ENCODE results near the gene PPM1H.

The PPM1H gene

GRCh38 chr12:62915204-62915529 is 19.8 kb downstream of the PPM1H start:
- no peak for TF ChIP-seq CTCF (IDR thresholded peaks at IDR 0.05; ENCODE audit: low read length, missing control alignments)
- no peak for DNase-seq (ENCODE audit: low read depth)
- no peak overlapping the region for H3K4me3 ChIP-seq (replicated peaks; ENCODE audit: low read depth, low read length)

- no peak overlapping the region for H3K4me3 ChIP-seq (replicated peaks; ENCODE audit: low read depth, low read length)
- DNase-seq (ENCODE audit: low read depth) = no peak
- TF ChIP-seq CTCF (IDR thresholded peaks at IDR 0.05; ENCODE audit: low read length, missing control alignments) = no peak
Measured at GRCh38 chr12:62914443-62915203, 20.3 kb downstream of the PPM1H start.

- no peak overlapping the region for H3K4me3 ChIP-seq (replicated peaks; ENCODE audit: low read depth, low read length)
- no peak for DNase-seq (ENCODE audit: low read depth)
- no peak for TF ChIP-seq CTCF (IDR thresholded peaks at IDR 0.05; ENCODE audit: low read length, missing control alignments)
Measured at GRCh38 chr12:62913380-62913779, 21.6 kb downstream of the PPM1H start.

- TF ChIP-seq CTCF (IDR thresholded peaks at IDR 0.05; ENCODE audit: low read length, missing control alignments) = no peak
- no peak overlapping the region for H3K4me3 ChIP-seq (replicated peaks; ENCODE audit: low read depth, low read length)
Measured at GRCh38 chr12:62912644-62913043, 22.3 kb downstream of the PPM1H start.

GRCh38 chr12:62911286-62911685 is 23.7 kb downstream of the PPM1H start:
- TF ChIP-seq CTCF (IDR thresholded peaks at IDR 0.05; ENCODE audit: low read length, missing control alignments) = no peak
- no peak for DNase-seq (ENCODE audit: low read depth)
- H3K4me3 ChIP-seq (replicated peaks; ENCODE audit: low read depth, low read length) = no peak overlapping the region

More at GRCh38 chr12:62912644-62913043, 22.3 kb downstream of the PPM1H start:
- DNase-seq (ENCODE audit: low read depth) = no peak

DNA sequence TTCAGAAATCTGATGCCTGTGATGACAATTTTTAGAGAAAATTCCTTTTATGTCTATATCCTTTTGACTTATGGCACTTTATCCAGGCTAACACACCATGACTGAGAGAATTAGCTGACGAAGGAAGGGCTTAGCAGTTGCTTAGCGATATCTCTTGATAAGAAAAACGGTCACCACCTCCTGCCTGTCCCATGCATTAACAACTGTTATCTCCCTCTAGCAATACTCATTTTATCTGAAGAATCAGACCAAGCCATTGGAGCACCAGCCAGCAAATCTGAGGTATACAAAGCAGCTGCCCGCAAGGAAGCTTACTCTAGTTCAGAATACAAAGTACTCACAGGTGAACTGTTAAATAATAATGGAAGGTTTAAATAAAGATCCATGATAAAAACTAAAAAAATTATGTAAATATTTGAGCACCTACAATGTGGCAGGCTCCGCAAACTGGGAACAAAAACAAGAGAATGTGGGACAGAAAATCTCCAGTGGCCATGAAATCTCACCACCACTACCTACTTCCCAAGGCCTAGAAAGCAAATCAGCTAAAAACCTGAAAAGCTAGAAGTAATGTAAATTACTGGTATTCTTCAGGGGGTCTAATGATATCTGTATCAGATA is 24.3 kb downstream of the PPM1H start:
- no peak for DNase-seq (ENCODE audit: low read depth)
- no peak overlapping the region for H3K4me3 ChIP-seq (replicated peaks; ENCODE audit: low read depth, low read length)
- no peak for TF ChIP-seq CTCF (IDR thresholded peaks at IDR 0.05; ENCODE audit: low read length, missing control alignments)

GRCh38 chr12:62909340-62909739 is 25.6 kb downstream of the PPM1H start:
- no peak for TF ChIP-seq CTCF (IDR thresholded peaks at IDR 0.05; ENCODE audit: low read length, missing control alignments)
- H3K4me3 ChIP-seq (replicated peaks; ENCODE audit: low read depth, low read length) = no peak overlapping the region
- DNase-seq (ENCODE audit: low read depth) = no peak

Data from fibroblast of pulmonary artery (primary cell).